AG04449 (cell line): Measurements from ENCODE around the gene GSDME.

Experiments used
- CTCF ChIA-PET: fragments of 350-600 bp; formaldehyde crosslinking; extraction: SDS; loops from one replicate; lab custom pipeline; 2021; ENCODE audit warnings: antibody characterized with exemption; lab: Yijun Ruan, JAX
- POLR2A ChIA-PET: fragments of 400-600, 350-600 bp; formaldehyde crosslinking; extraction: SDS; loops from one replicate; lab custom pipeline; 2020; ENCODE audit warnings: antibody characterized with exemption, inconsistent platforms; lab: Yijun Ruan, JAX
- DNase-seq: peaks from one replicate; pipeline ENCODE4 v3.0.0-alpha.2; 2010; ENCODE audit warnings: low read depth, low spot score
- H3K4me3 ChIP-seq: 2 replicates; pipeline ENCODE4 v1.5.1; 2011; ENCODE audit warnings: low read depth, mild to moderate bottlenecking, control low read depth, low read length
- TF ChIP-seq, protein P1 (sequence below): IDR thresholded peaks from one replicate; pipeline ENCODE4 v1.5.1; 2011; ENCODE audit warnings: mild to moderate bottlenecking, moderate library complexity, low read length, control low read depth, inconsistent platforms; ENCODE audit not compliant: insufficient read depth; ENCODE audit errors: missing control alignments

GSDME gene

DNA sequence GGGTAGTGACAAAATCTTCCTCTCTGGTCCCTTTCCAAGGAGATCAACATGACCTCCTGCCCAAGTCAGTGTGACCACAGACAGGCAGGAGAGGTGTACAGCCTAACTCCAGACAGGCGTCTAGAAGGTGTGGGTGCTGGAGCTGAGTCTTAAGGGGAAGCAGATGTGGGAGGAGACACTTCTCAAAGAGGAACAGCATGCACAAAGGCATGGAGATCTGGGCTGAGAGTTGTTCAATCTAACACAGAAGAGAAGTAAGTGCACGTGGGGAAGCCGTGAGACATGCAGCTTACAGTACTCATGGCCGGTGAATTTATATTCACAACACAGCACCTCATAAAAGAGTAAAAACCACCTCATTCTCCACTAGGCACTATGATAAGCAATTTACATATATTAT lies 23.8 kb upstream of the GSDME start:
- TF ChIP-seq, protein P1, sequence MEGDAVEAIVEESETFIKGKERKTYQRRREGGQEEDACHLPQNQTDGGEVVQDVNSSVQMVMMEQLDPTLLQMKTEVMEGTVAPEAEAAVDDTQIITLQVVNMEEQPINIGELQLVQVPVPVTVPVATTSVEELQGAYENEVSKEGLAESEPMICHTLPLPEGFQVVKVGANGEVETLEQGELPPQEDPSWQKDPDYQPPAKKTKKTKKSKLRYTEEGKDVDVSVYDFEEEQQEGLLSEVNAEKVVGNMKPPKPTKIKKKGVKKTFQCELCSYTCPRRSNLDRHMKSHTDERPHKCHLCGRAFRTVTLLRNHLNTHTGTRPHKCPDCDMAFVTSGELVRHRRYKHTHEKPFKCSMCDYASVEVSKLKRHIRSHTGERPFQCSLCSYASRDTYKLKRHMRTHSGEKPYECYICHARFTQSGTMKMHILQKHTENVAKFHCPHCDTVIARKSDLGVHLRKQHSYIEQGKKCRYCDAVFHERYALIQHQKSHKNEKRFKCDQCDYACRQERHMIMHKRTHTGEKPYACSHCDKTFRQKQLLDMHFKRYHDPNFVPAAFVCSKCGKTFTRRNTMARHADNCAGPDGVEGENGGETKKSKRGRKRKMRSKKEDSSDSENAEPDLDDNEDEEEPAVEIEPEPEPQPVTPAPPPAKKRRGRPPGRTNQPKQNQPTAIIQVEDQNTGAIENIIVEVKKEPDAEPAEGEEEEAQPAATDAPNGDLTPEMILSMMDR = no peak
- POLR2A ChIA-PET = no interaction called here

DNA sequence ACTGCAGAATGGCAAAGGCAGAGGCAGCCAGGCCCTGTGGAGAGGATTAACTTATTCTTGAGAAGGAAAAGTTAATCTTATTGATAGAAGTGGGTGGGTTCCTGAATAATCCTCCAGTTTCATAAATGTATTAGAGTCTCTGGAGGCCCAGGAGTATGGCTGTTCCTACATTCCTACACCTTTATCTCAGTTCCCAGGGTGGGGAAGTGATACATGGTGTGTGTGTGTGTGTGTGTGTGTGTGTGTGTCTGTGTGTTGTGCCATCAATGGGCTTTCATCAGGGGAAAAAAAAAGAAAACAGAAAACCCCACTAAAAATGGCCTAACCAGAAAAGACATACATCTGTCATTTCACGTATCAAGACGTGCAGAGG lies 22.0 kb upstream of the GSDME start:
- TF ChIP-seq, protein P1 = no peak
- no peak for DNase-seq
- POLR2A ChIA-PET = interaction anchor here (1.2 to 1.5 kb wide), 2 partner anchors 22 to 200 kb away, joined by 4 to 5 read pairs; partner anchors contain the start of gene GSDME
- H3K4me3 ChIP-seq = no peak overlapping the region
- CTCF ChIA-PET = interaction anchor here (0.8 to 4.0 kb wide), 3 partner anchors 22 to 319 kb away, joined by 3 to 24 read pairs (median 13); no protein-coding TSS in a partner anchor

More for the DNA sequence above, 23.8 kb upstream of the GSDME start:
- CTCF ChIA-PET = interaction anchor here (0.8 to 2.1 kb wide), 5 partner anchors 31 to 312 kb away, joined by 3 to 7 read pairs (median 4); no protein-coding TSS in a partner anchor
- no peak overlapping the region for H3K4me3 ChIP-seq
- DNase-seq = no peak

DNA sequence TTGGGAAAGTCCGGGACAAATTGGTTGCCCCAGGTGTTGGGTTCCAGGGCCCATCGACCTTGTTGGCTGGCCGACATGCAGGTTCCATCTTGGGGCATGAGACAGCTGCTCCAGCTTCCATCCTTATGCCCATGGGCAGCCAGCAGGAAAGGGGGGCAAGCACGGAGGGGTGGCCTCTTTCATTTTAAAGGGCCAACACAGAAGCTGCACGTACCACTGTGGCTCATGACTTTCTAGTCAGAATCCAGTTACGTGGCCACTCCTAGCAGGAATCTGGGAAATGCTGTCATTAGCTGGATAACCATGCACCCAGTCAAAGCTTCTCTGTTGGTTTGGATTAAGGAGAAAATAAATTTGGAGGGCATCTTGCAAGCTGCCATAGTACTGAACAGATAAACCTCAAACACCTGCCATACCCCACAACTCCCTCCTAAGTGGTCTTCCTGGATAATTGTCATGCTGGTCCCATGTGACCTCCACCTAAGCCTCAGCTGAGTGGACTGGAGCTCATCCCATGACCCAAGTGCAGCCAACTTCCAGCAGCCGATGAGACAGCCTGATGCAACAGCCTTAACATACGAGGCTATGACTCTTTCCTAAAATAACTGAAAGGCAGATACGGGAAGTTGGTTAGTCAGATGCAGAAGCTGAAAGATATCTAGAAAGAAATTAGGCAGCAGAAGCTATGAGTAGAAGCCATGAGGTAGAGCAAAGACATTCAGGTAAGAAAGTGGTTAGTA lies 21.4 kb upstream of the GSDME start:
- H3K4me3 ChIP-seq = no peak overlapping the region
- TF ChIP-seq, protein P1 = no peak
- POLR2A ChIA-PET = interaction anchor here (1.2 to 1.5 kb wide), 2 partner anchors 21 to 200 kb away, joined by 4 to 5 read pairs; partner anchors contain the start of gene GSDME
- CTCF ChIA-PET = interaction anchor here (0.7 to 4.0 kb wide), 7 partner anchors 21 to 319 kb away, joined by 3 to 24 read pairs (median 7); no protein-coding TSS in a partner anchor
- peak; percentile 77 for DNase-seq

DNA sequence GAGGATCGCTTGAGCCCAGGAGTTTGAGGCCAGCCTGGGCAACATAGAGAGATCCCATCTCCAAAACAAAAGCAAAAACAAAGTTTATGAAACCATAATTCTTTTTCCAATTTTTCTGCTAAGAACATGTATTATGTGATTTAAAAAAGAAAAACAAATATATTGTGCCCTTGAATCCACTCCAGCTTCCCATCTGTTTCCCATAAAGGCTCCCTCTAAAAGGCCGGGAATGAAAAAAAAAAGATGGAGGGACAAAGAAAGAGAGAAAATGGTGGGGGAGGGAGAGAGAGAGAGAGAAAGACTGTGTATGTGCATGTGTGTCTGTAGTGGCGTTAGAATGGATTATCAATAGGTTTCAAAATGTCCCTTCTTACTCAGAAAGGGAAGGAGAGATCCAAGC lies 20.5 kb upstream of the GSDME start:
- ChIA-PET POLR2A (interaction anchor here (1.5 kb wide), 1 partner anchor 20 kb away, joined by 5 read pairs; the partner anchor contains the start of gene GSDME), CTCF (interaction anchor here (0.8 to 4.0 kb wide), 8 partner anchors 14 to 320 kb away, joined by 3 to 24 read pairs (median 6); no protein-coding TSS in a partner anchor)
- TF ChIP-seq, protein P1 = no peak
- no peak for DNase-seq
- no peak overlapping the region for H3K4me3 ChIP-seq

DNA sequence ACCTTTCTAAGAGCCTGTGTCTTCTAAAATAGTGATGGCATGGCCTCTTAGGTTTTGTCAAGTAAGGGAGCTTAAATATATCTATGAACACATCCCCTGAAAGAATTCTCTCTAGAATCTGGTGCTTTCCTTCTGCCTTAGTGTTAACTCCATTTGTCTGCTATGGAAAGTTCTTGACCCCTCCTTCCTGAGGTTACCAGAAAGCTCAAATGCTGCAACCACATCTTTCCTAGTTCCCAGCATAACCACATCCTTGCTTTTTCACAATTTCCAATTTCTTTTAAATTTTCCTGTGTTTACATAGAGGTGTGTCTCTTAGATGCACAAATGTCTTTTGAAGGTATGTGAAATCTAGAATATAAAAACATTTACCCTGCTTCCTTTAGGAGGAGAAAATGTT lies 16.4 kb upstream of the GSDME start:
- DNase-seq = no peak
- ChIA-PET CTCF (interaction anchor here (1.2 to 1.3 kb wide), 2 partner anchors 320 to 324 kb away, joined by 4 read pairs; no protein-coding TSS in a partner anchor), POLR2A (no interaction called here)
- no peak overlapping the region for H3K4me3 ChIP-seq
- TF ChIP-seq, protein P1 = no peak

DNA sequence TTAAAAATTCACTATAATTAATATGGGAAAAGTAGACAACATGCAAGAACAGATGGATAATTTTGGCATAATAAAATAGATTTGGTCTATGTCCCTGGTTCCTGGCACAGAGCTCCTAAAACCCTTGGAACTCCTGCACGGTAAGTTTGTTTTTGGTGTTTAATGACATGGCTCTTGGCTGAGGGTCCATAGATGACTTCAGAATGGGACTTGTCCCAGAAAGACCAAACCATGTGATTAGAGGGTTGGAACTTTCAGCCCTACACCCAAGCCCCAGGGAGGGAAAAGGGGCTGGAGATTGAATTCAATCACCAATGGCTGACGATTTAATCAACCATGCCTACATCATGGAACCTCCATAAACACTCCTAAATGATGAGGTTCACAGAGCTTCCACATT lies 12.6 kb upstream of the GSDME start:
- no peak for DNase-seq
- CTCF ChIA-PET = interaction anchor here (0.9 to 1.4 kb wide), 4 partner anchors 9 to 324 kb away, joined by 3 to 6 read pairs (median 4); no protein-coding TSS in a partner anchor
- H3K4me3 ChIP-seq = no peak overlapping the region
- TF ChIP-seq, protein P1 = no peak
- POLR2A ChIA-PET = no interaction called here
